HepG2 (cell line): ENCODE data around the gene SERPINA3. TPM values are rescaled to one million over a fixed set of nuclear protein-coding genes. Genes with fewer than 3 reads are reported as not detected.

Experiments used
- ATAC-seq: fragments of 200-7000 bp; cut with Tn5 transposase; 3 replicates; pipeline ENCODE4 v1.9.1; 2020; ENCODE audit warnings: mild to moderate bottlenecking, moderate library complexity
- BruUV-seq: library from RNA; stranded (reverse); fragments of 400-500 nt; replicated peaks from 2 replicates; lab custom pipeline; 2021; lab: Mats Ljungman, UMichigan
- CTCF ChIA-PET: fragments of 300-600 bp; formaldehyde crosslinking; extraction: SDS; loops from one replicate; lab custom pipeline; 2021; ENCODE audit warnings: low total read pairs, inconsistent platforms, low intra/inter-chr PET ratio; lab: Yijun Ruan, JAX
- POLR2A ChIA-PET: fragments of 350-600 bp; sonication (Branson Sonifier 250); formaldehyde crosslinking; loops from one replicate; lab custom pipeline; 2020; ENCODE audit warnings: antibody characterized with exemption, inconsistent platforms; lab: Yijun Ruan, JAX
- DNase-seq: peaks from one replicate; pipeline ENCODE4 v3.0.0-alpha.2; 2015; ENCODE audit warnings: low spot score
- FAIRE-seq: peaks from 3 replicates; lab custom pipeline; 2011; peaks lifted over from hg19 to GRCh38; lab: Jason Lieb, UNC
- H2AFZ ChIP-seq: one replicate; pipeline ENCODE4 v1.6.1; 2011; ENCODE audit warnings: low read length, inconsistent platforms
- H3K27ac ChIP-seq: fragments of 300-600 bp; 3 replicates; pipeline ENCODE4 v1.8.0; 2011; ENCODE audit warnings: mixed run types, mild to moderate bottlenecking, mixed read lengths, low read length, inconsistent platforms; ENCODE audit not compliant: insufficient read depth; ENCODE audit errors: extremely low read length
- H3K27me3 ChIP-seq, 2 experiments: fragments of 200-600 bp in 1 of 2; 2 replicates in 1 of 2; 3 replicates in 1 of 2; pipeline versions ENCODE4 v1.6.0 to v1.8.0; 2011; ENCODE audit warnings: low read length in 2 of 2, mild to moderate bottlenecking in 2 of 2, moderate library complexity in 2 of 2, inconsistent platforms in 1 of 2; ENCODE audit not compliant: insufficient read depth in 2 of 2, control insufficient read depth in 1 of 2
- H3K36me3 ChIP-seq, 2 experiments: fragments of 200-600 bp in 1 of 2; replicated peaks in 1 of 2; 2 replicates in 1 of 2; 3 replicates in 1 of 2; pipeline versions ENCODE4 v1.5.1 to v1.8.0; 2011; ENCODE audit warnings: low read length in 2 of 2, inconsistent platforms in 1 of 2; ENCODE audit not compliant: insufficient read depth in 2 of 2, control insufficient read depth in 1 of 2
- H3K4me1 ChIP-seq: 2 replicates; pipeline ENCODE4 v1.5.1; 2012; ENCODE audit warnings: low read length, inconsistent platforms; ENCODE audit not compliant: insufficient read depth
- H3K4me2 ChIP-seq: 2 replicates; pipeline ENCODE4 v1.6.0; 2011; ENCODE audit warnings: low read depth, low read length, inconsistent platforms
- H3K4me3 ChIP-seq, 3 experiments: fragments of 200-600 bp in 1 of 3; sonication (generic), shearing (Covaris generic) in 1 of 3; replicated peaks in 1 of 3; 2 replicates each; pipeline ENCODE4 v1.5.1; 2011 to 2016; ENCODE audit warnings: low read length in 3 of 3, inconsistent platforms in 2 of 3, low read depth in 2 of 3, mild to moderate bottlenecking in 2 of 3, control low read depth in 1 of 3, mixed read lengths in 1 of 3; ENCODE audit not compliant: insufficient read depth in 1 of 3
- H3K79me2 ChIP-seq: one replicate; pipeline ENCODE4 v1.6.1; 2011; ENCODE audit warnings: low read length, inconsistent platforms; ENCODE audit not compliant: insufficient read depth
- H3K9ac ChIP-seq: 2 replicates; pipeline ENCODE4 v1.6.0; 2011; ENCODE audit warnings: mild to moderate bottlenecking, low read depth, low read length, inconsistent platforms; ENCODE audit not compliant: insufficient read depth
- H3K9me3 ChIP-seq: 2 replicates; pipeline ENCODE4 v1.5.1; 2012; ENCODE audit warnings: mild to moderate bottlenecking, low read length
- H4K20me1 ChIP-seq: 2 replicates; pipeline ENCODE4 v1.6.0; 2011; ENCODE audit warnings: inconsistent platforms, mild to moderate bottlenecking, low read length, moderate library complexity; ENCODE audit not compliant: insufficient read depth
- ADNP ChIP-seq: sonication (generic); formaldehyde crosslinking; IDR thresholded peaks from 2 replicates; pipeline ENCODE4 v1.4.0; 2020; ENCODE audit warnings: missing genetic modification reagents
- BCL3 ChIP-seq: sonication (generic); formaldehyde crosslinking; IDR thresholded peaks from 2 replicates; pipeline ENCODE4 v1.5.1; 2020; ENCODE audit warnings: mild to moderate bottlenecking, missing genetic modification reagents, moderate library complexity
- HMG20B ChIP-seq: conservative IDR thresholded peaks from 2 replicates; pipeline ENCODE4 v1.6.1; 2016; ENCODE audit warnings: missing genetic modification reagents, missing compliant biosample characterization
- KDM6A ChIP-seq: IDR thresholded peaks from 2 replicates; pipeline ENCODE4 v1.6.1; 2016; ENCODE audit warnings: low read depth
- KLF9 ChIP-seq: IDR thresholded peaks from 2 replicates; pipeline ENCODE4 v1.6.1; 2016; ENCODE audit warnings: low read depth
- SALL2 ChIP-seq: sonication (generic); formaldehyde crosslinking; IDR thresholded peaks from 2 replicates; pipeline ENCODE4 v1.8.1; 2023; ENCODE audit warnings: mild to moderate bottlenecking, missing genetic modification reagents, inconsistent platforms
- TRIM24 ChIP-seq: sonication (generic); formaldehyde crosslinking; IDR thresholded peaks from 2 replicates; pipeline ENCODE4 v1.8.0; 2022; ENCODE audit warnings: mild to moderate bottlenecking, missing genetic modification reagents
- ZMYM3 ChIP-seq: sonication (generic); formaldehyde crosslinking; IDR thresholded peaks from 2 replicates; pipeline ENCODE4 v1.5.1; 2020; ENCODE audit warnings: mild to moderate bottlenecking, missing genetic modification reagents
- ZNF484 ChIP-seq: sonication (generic); formaldehyde crosslinking; IDR thresholded peaks from 2 replicates; pipeline ENCODE4 v1.5.1; 2020; ENCODE audit warnings: mild to moderate bottlenecking, low read depth, missing genetic modification reagents, borderline replicate concordance
- ZNF644 ChIP-seq: IDR thresholded peaks from 2 replicates; pipeline ENCODE4 v1.6.1; 2016; ENCODE audit warnings: low read depth
- WGBS: methylation state at CpG from one replicate; pipeline ENCODE4 v1.1.6; 2017; ENCODE audit warnings: low lambda C conversion rate; 5-methylcytosine and 5-hydroxymethylcytosine counted together
- in situ Hi-C: cut with HindIII; loops from 2 replicates; pipeline ENCODE4 v1.10.0; 2017; ENCODE audit warnings: low pct_unique_long_range_greater_than_20kb; ENCODE audit not compliant: extremely low pct_ligation_motif_present
- intact Hi-C: fragments of 100-400 bp; cut with micrococcal nuclease; formaldehyde crosslinking; loops from one replicate; pipeline ENCODE4 v1.10.0; 2022; ENCODE audit not compliant: unreplicated experiment
- polyA plus RNA-seq, 8 experiments: library from polyadenylated mRNA; depleted of rRNA in 3 of 8; stranded (reverse) in 7 of 8; unstranded in 1 of 8; fragments of >200 nt; fragmentation: Illumina TruSeq in 4 of 8; extraction: Trizol in 4 of 8; gene quantifications; 2 replicates each; pipeline versions ENCODE4 v1.2.1 to v1.2.3, GENCODE V29; 2011 to 2016; ENCODE audit warnings: low read depth in 4 of 8, missing spikeins in 1 of 8, mixed read lengths in 1 of 8; ENCODE audit not compliant: insufficient read depth in 1 of 8
- total RNA-seq, 5 experiments: library from RNA; depleted of rRNA; stranded (reverse); fragments of >200 nt; fragmentation: Illumina TruSeq; extraction: Trizol; gene quantifications; 2 replicates each; pipeline ENCODE4 v1.2.3, GENCODE V29; 2016; ENCODE audit warnings: low read depth in 1 of 5
- TF ChIP-seq, protein P1 (sequence below): sonication (generic); formaldehyde crosslinking; IDR thresholded peaks from 2 replicates; pipeline ENCODE4 v1.4.0; 2020; ENCODE audit warnings: mild to moderate bottlenecking, low read depth, missing genetic modification reagents

SERPINA3 gene
- total and polyA plus RNA-seq, 2 of the 13 experiments (the other 11 are each of a cell fraction or from before 2014, with no cell fraction given) = 825 to 2,200 TPM

DNA sequence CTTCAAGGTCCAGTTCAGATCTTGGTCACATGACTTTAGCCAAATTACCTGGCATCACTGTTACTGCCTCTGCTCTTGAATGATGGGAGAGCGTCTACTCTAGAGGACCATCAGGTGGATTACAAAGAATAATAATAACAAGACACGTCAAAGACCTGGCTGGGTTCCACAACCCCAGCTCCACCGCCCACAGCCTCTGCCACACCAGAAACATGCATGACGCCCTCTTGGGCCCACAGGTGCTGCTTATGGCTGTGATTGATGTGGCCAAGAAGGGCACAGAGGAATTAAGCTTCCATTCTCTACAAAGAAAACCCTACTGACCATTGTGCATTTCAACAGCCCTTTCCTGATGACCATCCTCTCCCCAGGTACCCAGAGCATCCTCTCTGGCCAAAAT is 18.2 kb downstream of the SERPINA3 start (continued):
- TF ChIP-seq, protein P1, sequence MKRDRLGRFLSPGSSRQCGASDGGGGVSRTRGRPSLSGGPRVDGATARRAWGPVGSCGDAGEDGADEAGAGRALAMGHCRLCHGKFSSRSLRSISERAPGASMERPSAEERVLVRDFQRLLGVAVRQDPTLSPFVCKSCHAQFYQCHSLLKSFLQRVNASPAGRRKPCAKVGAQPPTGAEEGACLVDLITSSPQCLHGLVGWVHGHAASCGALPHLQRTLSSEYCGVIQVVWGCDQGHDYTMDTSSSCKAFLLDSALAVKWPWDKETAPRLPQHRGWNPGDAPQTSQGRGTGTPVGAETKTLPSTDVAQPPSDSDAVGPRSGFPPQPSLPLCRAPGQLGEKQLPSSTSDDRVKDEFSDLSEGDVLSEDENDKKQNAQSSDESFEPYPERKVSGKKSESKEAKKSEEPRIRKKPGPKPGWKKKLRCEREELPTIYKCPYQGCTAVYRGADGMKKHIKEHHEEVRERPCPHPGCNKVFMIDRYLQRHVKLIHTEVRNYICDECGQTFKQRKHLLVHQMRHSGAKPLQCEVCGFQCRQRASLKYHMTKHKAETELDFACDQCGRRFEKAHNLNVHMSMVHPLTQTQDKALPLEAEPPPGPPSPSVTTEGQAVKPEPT = no peak
- TF ChIP-seq KDM6A (no peak), BCL3 (no peak), TRIM24 (CRISPR knock-in tag) (no peak), HMG20B (CRISPR knock-in tag) (no peak), SALL2 (CRISPR knock-in tag) (no peak), ZNF644 (CRISPR knock-in tag) (no peak), ADNP (CRISPR knock-in tag) (no peak), ZMYM3 (CRISPR knock-in tag) (no peak)

GRCh38 chr14:94631050-94631449 is 18.9 kb downstream of the SERPINA3 start:
- H3K9me3 ChIP-seq = no peaks in the 10 kb centered on the region
- no peak for ATAC-seq
- intact Hi-C loops = no loop called here
- H3K27me3 ChIP-seq = no peaks in the 10 kb centered on the region
- BruUV-seq = no TSS peak
- peaks cover 50% of the 10 kb centered on the region for H3K4me1 ChIP-seq
- no peaks in the 10 kb centered on the region for H4K20me1 ChIP-seq
- H3K4me2 ChIP-seq = no peak overlapping the region
- POLR2A ChIA-PET = no interaction called here
- CTCF ChIA-PET = no interaction called here
- no peaks in the 10 kb centered on the region for H3K79me2 ChIP-seq
- no peak overlapping the region for H3K9ac ChIP-seq
- TF ChIP-seq KLF9 (CRISPR knock-in tag) (no peak), ZNF484 (CRISPR knock-in tag) (peak; percentile 93; the same call in 1 of the 2 replicates)
- TF ChIP-seq, all 625 proteins: peak for 1
- Histone ChIP-seq H3K4me3 (no peak overlapping the region), H3K36me3 (no peaks in the 10 kb centered on the region), H3K27ac (no peak overlapping the region), H2AFZ (no peak overlapping the region)
- in situ Hi-C loops = no loop called here
- FAIRE-seq (no peak), DNase-seq (no peak)
- WGBS = 100% methylated on average over 1 of the region's 1 CpG
